Activated CD8-positive, alpha-beta memory T cell treated with anti-CD3 and anti-CD28 coated beads for 36 hours (primary cell): ENCODE data around the gene GTPBP6. TPM values are rescaled to one million over a fixed set of nuclear protein-coding genes. Genes with fewer than 3 reads are reported as not detected.

Source experiments
- CTCF ChIA-PET: fragments of 350-600 bp; sonication (Branson Sonifier 250); formaldehyde crosslinking; loops from one replicate; lab custom pipeline; 2021; ENCODE audit warnings: antibody characterized with exemption; lab: Charles Lee
- POLR2A ChIA-PET: fragments of 350-600 bp; sonication (Branson Sonifier 250); formaldehyde crosslinking; loops from one replicate; lab custom pipeline; 2021; ENCODE audit warnings: antibody characterized with exemption; lab: Charles Lee
- total RNA-seq, 2 experiments: library from RNA; stranded (reverse); gene quantifications; one replicate each; pipeline ENCODE4 v1.2.3, GENCODE V29; 2021

GTPBP6 gene, protein sequence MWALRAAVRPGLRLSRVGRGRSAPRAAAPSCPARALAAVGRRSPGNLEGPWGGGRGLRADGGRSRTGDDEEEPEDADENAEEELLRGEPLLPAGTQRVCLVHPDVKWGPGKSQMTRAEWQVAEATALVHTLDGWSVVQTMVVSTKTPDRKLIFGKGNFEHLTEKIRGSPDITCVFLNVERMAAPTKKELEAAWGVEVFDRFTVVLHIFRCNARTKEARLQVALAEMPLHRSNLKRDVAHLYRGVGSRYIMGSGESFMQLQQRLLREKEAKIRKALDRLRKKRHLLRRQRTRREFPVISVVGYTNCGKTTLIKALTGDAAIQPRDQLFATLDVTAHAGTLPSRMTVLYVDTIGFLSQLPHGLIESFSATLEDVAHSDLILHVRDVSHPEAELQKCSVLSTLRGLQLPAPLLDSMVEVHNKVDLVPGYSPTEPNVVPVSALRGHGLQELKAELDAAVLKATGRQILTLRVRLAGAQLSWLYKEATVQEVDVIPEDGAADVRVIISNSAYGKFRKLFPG
- total RNA-seq = 10 to 100 TPM; 72.6 to 76.1 TPM

DNA sequence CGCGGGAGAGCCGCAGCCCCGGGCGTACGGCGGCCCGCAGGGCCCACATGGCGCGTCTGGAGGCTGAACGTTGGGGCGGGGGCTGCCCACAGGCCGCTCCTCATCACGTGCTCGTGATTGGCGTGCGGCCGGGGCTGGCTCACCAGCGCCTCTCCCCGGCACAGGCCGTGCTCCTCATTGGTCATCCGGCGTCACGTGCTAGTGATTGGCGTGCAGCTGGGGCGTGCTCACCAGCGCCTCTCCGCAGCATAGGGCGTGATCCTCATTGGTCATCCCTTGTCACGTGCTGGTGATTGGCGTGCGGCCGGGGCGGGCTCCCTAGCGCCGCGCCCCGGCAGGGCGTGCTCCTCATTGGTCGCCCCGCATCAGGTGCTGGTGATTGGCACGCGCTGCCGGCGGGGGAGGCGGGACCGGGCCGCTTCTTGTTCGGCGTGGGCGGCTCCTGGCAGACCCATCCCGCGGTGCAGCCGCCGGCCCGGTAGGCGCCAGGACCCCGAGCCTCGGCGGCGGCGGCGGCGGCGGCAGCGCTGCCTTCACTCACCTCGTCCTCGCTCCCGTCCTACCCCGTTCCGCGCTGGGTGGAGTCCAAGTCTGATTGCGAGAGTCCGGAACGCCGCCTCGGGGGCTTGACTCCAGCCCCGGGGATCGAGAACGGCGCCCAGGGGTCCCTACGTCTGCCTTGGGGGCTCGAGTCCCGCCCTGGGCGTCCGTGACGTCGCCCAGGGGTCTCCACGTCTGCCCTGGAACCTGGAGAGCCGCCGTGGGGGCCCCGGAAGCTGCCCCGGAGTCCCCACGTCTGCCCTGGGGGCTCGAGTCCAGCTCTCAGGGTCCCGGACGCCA is at the start of gene GTPBP6:
Gene GTPBP6, minus strand, starts transcription at position 58 of the 840 bp plus-strand sequence. Its CDS starts 9 bp downstream, at position 49.
- ChIA-PET POLR2A (no interaction called here), CTCF (no interaction called here)

DNA sequence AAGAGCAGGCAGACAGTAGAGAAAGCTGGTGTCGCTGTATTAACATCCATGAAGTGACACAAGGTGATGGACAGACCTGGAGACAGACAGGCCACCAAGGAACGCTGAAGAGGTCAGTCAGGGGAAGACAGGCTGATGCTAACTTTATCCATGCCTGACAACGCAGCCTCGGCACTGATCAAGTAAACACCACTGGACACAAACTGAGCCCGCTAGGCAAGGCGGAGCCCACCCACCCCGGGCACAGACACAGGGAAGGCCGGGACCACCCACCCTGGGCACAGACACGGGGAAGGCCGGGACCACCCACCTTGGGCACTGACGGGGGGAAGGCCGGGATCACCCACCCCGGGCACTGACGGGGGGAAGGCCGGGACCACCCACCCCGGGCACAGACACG is 49.3 kb upstream of the GTPBP6 start:
- ChIA-PET POLR2A (no interaction called here), CTCF (no interaction called here)

DNA sequence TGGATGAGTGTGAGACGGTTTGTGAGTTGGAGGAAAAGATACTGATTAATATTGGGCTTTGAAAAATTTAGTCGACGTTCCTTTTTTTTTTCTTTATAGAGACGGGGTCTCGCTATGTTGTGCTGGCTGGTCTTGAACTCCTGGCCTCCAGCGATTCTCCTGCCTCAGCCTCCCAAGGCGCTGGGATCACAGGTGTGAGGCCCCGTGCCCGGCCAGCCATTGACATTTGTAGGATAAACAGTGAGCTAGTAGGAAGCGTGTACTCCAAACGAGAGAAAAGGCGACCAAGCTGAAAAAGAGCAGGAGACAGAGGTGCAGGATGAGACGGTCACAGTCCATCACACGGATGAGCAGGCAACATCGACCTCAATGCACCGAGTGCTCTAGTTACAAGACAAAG is 48.8 kb upstream of the GTPBP6 start:
- ChIA-PET POLR2A (no interaction called here), CTCF (no interaction called here)

DNA sequence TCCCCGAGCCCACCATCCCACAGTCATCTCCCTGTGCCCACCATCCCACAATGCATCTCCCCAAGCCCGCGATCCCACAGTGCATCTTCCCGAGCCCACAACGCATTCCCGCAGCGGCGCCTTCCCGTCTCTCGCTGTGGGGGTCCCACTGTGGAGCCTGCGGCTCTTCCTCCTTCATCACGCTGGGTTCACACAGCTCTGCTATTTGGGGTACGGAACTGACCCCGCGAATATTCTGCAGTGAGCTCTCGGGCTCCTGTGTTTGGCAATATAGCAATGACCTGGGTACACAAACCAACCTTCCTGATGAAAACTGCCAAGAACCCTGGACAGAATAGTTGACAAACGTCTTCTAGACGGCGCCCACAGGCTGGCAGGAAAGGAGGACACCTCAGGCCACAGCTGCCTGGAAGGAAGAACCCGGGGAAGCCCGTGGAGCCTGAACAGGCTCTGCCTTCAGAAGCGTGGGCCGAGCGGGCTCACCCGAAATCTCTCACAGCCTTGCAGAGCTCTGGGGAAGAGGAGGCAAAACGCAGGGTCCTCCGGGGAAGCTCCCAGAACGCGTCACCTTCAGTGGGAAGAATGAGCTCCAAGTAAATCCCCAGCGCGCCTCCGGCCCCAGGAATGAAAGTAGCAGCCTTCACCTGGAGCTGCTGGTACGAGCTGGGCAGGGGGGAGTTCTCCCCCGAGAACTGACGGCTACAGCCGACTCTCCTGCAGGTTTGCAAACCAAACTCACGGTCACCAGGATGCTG is 45.2 kb upstream of the GTPBP6 start:
- ChIA-PET CTCF (no interaction called here), POLR2A (no interaction called here)

DNA sequence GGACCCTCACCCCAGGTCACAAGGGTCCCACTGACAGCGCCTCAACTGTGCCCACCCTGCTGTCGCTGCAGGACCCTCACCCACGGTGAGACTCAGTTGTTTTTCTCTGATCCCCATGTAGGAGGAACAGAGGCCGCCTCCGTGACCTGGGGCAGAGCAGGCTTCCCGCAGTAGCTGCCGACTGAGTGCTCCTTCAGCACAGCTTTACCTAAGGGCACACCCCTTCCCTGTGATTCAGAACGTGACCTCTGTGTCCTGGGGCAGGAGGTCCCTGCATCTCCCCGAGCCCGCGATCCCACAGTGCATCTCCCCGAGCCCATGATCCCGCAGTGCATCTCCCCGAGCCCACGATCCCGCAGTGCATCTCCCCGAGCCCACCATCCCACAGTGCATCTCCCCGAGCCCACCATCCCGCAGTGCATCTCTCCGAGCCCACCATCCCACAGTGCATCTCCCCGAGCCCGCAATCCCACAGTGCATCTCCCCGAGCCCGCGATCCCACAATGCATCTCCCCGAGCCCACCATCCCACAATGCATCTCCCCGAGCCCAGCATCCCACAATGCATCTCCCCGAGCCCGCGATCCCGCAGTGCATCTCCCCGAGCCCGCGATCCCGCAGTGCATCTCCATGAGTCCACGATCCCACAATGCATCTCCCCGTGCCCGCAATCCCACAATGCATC is 44.5 kb upstream of the GTPBP6 start:
- ChIA-PET POLR2A (no interaction called here), CTCF (no interaction called here)

DNA sequence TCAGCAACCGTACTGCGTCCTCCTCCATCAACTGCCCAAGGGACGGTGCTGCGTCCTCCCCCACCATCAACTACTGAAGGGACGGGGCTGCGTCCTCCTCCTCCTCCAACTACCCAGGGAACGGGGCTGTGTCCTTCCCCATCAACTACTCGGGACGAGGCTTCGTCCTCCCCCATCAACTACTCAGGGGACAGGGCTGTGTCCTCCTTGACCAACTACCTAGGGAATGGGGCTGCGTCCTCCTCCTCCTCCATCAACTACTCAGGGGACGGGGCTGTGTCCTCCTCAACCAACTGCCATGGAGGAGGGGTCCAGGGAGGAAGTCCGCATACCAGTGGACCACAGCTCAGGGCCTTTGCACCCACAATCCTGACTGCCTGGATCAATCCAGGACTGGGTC is 43.8 kb upstream of the GTPBP6 start:
- ChIA-PET POLR2A (no interaction called here), CTCF (no interaction called here)

DNA sequence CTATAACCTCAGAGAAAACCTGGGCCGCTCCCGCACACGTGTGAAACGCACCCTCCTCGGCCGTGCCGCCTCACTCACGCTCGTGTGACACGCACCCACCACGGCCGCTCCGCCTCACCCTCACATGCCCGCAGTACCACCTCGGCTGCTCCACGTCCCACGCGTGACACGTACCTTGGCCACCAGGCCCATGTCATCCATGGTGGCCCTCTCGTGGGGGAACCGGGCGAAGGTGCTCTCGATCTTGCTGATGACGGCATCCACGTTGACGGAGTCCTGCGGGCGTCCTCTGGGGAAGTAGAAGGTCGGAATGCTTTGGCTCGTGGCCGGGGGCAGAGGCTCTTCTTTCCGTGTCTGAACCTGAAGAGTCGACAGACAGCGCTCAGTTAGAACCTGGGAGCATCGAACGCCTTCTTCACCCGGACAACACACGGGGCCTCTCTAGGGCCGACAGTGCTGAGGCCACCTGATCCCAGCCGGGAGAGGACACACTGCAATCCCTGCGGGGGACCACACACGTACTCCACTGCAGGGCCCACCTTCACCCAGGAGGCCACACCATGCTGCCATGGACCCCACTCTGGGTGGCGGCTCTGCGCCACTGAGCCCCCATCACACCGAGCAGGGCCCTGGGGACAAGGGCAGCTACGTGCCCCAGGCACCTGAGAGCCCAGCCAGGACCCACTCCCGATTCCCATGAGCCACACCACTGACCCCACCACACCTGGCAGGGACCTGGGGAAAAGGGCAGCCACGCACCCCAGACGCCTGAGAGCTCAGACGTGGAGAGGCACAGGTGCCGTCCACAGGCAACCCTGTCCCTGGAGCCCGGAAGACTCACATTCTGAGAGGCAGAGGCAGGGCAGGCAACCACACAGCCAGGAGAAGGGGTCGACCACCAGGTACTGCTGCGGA is 42.9 kb upstream of the GTPBP6 start:
- POLR2A ChIA-PET = no interaction called here
- CTCF ChIA-PET = no interaction called here

DNA sequence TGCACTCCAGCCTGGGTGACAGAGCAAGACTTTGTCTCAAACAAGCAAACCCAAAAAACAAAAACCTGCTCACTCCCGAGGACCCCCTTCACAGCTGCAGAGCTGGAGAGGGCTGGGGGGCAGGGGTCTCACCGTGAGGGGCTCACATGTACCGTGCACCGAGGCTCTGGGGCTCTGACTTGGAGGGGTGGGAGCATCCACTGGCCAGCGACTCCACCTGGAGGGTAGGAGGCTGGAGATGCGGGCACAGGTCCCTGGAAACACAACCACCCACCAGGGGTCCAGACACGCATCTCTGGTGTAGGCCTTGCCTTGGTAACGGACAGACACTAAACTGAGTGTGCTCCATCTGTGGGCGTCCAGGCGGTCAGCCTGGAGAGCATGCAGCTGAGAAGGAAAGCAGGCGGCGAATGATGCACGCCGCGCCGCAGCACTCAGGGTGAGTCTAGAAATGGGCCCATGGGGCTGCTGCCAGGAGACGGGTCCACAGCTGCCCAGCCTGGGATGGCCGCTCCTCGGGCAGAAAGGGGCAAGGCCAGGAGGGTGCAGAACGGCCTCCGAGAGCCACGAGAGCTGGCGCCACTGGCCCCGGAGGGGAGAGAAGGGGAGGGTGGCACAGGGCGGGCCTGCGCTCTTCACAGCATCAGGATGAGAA is 42.0 kb upstream of the GTPBP6 start:
- POLR2A ChIA-PET = no interaction called here

DNA sequence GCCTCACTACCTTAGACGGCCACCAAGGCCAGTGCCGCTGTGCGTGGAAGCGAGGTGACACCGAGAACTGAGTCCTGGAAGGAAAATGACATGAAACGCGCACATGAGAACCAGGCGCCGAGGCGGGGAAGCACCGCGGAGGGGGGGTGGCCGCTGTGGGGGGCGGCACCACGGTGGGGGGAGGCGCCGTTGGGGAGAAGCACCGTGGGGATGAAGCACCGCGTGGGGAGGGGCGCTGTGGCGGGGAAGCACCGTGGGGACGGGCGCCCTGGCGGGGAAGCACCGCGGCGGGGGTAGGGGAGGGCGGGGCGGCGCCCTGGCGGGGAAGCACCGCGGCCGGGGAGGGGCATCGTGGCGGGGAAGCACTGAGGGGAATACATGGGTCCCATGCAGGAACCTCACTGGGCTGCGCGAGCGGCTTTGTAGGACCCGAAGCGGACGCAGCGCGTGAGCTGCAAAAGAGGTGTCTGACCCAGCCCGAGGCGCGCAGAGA is 40.1 kb upstream of the GTPBP6 start:
- ChIA-PET POLR2A (no interaction called here), CTCF (no interaction called here)

More for the DNA sequence above, 42.0 kb upstream of the GTPBP6 start:
- CTCF ChIA-PET = no interaction called here

DNA sequence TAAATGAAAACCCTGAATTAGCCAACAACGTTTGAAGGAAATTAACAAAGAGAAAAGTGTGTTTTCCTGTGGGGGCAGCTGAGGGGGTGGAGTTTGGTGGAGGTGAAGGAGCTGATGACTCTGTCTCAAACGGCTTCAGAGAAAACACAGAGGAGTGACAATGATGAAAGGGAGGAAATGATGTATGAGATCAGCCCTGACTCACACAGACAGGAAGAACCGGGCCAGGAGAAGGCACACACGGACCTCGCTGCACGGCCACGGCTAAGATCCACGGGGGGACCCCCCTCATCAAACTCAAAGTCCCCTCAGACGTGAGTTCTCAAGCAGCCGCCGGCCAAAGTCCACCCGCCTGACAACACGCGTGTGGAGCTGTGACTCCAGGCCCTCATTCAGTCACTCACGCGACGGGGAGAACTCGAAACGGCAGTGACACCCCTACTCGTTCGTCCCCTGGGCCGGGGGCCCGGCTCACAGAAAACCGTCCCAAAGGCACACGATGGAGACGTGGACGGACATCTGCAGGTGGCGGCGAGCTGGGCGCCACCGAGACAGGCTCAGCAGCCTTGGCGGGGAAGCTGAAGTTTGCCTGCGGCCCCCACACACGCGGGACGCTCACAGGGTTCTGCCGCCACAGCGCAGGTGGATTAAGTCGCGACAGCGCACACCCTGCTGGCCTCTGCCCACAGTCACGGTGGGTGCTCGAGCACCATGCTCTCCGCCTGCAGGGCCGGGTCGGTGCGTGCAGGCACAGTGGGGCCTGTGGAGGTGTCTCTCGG is 39.3 kb upstream of the GTPBP6 start:
- ChIA-PET CTCF (no interaction called here), POLR2A (no interaction called here)

DNA sequence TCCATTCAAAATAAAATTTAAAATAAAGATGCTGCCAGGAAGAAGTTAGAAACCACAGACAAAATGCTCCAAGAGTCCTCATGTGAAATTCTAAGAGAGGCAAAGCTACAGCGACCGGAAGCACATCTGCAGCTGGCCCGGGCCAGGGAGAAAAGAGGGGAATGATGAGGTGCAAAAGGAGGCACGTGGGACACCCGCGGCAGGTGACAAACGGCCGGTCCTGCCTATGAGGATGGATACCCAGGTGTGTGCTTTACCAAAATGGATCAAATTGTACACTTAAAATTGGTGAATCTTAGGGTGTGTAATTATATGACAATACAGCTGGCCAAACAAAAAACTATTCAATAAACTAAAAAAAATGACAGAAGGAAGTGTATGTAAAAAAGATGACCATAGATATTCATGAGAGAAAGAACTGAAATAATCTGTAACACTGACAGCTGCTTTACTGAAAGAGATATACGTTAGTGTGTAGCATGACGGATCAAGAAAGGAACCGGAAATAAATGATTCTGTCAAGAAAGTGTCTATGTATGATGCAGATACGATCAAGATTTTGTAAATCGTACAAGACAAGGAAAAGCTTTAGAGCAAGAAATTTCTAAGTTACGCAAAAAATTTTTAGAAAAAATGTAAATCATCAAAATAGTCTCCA is 38.6 kb upstream of the GTPBP6 start:
- ChIA-PET POLR2A (no interaction called here), CTCF (no interaction called here)

DNA sequence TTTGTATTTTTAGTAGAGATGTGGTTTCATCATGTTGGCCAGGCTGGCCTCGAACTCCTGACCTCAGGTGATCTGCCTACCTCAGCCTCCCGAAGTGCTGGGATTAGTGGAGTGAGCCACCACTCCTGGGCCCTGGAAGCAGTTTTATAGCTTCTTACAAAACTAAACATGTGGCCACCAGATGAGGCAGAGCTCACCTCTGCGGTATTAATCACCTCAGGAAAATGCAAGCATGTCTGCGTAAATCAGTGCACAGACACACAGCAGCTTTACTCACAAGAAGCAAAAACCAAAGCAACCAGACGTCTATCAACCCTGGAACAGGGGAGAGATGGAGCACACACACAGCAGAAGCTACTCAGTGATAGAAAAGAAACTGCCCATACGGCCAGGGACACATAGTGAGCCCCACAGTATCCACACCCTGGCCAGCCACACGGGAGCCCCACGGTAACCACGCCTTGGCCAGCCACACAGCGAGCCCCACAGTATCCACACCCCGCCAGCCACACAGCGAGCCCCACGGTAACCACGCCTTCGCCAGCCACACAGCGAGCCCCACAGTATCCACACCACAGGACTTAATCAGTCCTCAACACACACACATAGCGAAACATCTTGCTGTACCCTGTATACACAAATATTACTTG is 37.9 kb upstream of the GTPBP6 start:
- CTCF ChIA-PET = no interaction called here
- POLR2A ChIA-PET = no interaction called here

DNA sequence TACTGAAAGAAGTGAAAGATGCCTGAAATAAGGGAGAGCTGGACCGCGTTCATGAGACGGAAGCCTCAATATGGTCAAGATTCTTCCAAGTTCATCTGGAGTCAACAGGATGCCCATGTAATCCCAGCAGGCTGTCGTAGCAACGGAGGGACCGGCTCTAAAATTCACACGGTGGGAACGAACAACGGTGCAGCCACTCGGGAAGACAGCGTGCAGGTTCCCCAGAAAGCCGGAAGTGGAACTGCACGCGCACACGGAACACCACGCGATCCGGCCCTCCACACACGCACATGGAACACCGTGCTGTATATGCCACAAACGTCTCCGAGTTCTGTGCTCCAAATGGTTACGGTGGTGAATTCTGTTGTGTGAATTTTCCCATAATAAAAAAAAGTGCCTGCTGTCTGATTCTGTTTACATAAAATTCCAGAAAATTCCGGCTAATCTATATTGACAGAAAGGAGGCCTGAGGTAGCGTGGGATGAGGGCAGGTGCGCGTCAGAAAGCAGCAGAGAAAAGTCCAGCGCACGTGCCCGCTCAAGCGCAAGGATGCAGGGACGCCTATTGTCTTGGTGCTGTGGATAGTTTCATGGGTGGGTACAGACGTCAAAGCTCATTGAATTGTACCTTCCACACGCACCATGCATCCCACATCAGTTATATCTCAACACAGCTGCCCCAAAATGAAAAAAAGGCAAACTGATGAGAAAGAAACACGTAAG is 36.9 kb upstream of the GTPBP6 start:
- ChIA-PET POLR2A (no interaction called here), CTCF (no interaction called here)

DNA sequence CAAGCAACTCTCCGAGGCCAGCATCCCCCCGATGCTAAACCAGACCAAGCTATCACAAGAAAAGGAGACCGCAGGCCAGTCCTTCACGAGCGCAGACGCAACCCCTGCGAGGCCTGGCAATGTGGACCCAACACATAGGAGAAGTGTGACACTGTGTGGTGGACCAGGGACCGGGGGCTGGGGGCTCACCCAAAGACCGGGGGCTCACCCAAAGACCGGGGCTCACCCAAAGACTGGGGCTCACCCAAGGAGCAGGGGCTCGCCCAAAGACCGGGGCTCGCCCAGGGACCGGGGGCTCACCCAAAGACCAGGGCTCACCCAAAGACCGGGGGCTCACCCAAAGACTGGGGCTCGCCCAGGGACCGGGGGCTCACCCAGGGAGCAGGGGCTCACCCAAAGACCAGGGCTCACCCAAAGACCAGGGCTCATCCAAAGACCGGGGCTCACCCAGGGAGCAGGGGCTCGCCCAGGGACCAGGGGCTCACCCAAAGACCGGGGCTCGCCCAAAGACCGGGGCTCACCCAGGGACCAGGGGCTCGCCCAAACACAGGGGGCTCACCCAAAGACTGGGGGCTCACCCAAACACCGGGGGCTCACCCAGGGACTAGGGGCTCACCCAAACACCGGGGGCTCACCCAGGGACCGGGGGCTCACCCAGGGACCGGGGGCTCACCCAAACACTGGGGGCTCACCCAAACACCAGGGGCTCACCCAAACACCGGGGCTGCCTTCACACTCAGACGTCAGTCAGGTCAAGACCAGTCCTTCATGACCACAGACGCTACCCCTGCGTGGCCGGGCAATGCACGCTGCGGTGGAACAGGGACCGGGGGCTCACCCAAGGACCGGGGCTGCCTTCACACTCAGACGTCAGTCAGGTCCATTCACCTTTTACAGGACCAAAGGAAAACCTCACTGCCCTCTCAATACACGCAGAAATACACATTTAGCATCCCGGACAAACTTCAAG is 35.3 kb upstream of the GTPBP6 start:
- POLR2A ChIA-PET = no interaction called here
- CTCF ChIA-PET = no interaction called here
